ENCODE results near the gene ECI2.

ECI2 gene

DNA sequence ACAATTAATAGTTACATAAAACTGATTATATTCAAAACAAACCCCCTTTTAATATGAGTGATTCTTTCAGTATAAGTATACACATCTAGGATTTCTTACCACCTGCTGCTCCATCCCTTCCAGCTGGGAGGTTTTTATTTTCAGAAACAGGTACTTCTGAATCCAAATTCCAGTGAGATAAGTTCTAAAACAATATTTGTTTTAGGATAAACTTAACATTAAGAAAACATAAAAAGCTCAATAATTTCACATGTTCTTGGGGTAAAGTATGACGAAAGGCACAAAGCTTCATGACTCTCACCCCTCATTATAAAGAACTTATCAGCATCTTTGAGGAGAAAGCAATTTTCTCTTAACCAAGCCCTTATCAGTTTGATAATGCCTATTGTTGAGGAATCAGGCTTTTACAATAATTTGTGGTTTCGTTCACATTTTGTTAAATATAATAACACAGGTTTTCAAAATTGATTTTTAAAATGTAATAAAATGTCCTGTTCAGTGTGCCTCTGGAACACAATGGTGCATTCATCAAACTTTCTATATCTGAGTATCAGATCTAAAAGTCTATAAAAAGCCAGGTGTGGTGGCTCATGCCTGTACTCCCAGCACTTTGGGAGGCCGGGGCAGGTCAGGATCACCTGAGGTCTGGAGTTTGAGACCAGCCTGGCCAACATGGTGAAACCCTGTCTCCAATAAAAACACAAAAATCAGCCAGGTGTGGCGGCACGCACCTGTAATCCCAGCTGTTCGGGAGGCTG, 60.7 kb downstream of the ECI2 start:
- H3K36me3 Mint-ChIP-seq (ENCODE audit: low read depth), result no peaks in the 10 kb centered on the region
- no peaks in the 10 kb centered on the region for H3K4me1 Mint-ChIP-seq
- H3K27me3 Mint-ChIP-seq (ENCODE audit: low read depth), result peaks cover 6% of the 10 kb centered on the region
- no peak overlapping the region for H3K4me3 Mint-ChIP-seq
- TF ChIP-seq, protein P1, sequence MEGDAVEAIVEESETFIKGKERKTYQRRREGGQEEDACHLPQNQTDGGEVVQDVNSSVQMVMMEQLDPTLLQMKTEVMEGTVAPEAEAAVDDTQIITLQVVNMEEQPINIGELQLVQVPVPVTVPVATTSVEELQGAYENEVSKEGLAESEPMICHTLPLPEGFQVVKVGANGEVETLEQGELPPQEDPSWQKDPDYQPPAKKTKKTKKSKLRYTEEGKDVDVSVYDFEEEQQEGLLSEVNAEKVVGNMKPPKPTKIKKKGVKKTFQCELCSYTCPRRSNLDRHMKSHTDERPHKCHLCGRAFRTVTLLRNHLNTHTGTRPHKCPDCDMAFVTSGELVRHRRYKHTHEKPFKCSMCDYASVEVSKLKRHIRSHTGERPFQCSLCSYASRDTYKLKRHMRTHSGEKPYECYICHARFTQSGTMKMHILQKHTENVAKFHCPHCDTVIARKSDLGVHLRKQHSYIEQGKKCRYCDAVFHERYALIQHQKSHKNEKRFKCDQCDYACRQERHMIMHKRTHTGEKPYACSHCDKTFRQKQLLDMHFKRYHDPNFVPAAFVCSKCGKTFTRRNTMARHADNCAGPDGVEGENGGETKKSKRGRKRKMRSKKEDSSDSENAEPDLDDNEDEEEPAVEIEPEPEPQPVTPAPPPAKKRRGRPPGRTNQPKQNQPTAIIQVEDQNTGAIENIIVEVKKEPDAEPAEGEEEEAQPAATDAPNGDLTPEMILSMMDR (IDR thresholded peaks at IDR 0.05; ENCODE audit: unreplicated experiment in 3 of 3), result no peak
- no peaks in the 10 kb centered on the region for H3K9me3 Mint-ChIP-seq
- H3K27ac Mint-ChIP-seq, result no peak overlapping the region

DNA sequence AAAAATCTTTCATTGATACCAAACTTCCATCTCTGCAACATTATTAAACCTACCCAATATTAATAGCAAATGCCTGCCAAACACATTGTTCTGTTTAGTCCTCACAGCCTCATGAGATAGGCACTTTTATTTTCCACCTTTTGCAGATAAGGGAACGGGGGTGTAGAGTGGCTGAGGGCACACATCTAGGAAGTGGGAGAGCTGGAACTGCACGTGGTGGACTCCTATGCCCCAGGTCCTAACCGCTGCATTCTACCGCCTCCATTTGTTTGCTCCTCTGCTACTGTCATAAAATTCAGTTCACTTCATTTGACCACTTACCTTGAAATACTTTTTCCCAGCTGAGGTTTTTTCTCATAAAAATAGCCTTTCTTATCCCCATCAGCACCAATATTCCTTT, 64.0 kb downstream of the ECI2 start:
- H3K9me3 Mint-ChIP-seq, result no peaks in the 10 kb centered on the region
- TF ChIP-seq, protein P1 (IDR thresholded peaks at IDR 0.05; ENCODE audit: unreplicated experiment in 3 of 3), result no peak
- H3K4me3 Mint-ChIP-seq, result no peak overlapping the region
- no peak overlapping the region for H3K27ac Mint-ChIP-seq
- no peaks in the 10 kb centered on the region for H3K27me3 Mint-ChIP-seq (ENCODE audit: low read depth)
- H3K4me1 Mint-ChIP-seq, result peaks cover 7% of the 10 kb centered on the region
- H3K36me3 Mint-ChIP-seq (ENCODE audit: low read depth), result no peaks in the 10 kb centered on the region

DNA sequence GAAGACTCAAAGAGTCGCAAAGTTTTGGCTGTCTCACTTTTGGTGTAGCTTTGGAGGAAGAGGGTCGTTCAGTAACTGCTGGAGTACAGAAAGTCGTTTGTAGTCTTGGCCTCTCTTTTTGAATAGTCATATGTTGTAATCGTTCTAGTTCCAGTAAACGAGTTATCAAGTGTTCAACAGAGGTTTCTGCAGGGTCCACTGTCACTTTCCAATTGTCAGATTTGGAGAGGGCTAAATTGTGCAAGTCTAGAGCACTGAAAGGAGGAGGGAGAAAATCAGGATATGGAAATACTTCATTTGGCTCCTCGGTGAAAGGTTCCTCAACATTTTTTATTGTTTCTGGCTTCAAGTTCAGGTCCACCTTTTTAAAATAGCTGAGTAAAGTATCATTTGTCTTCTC, 66.2 kb downstream of the ECI2 start:
- peaks cover 17% of the 10 kb centered on the region for H3K36me3 Mint-ChIP-seq (ENCODE audit: low read depth)
- no peaks in the 10 kb centered on the region for H3K9me3 Mint-ChIP-seq
- H3K4me3 Mint-ChIP-seq, result no peak overlapping the region
- H3K27ac Mint-ChIP-seq, result peak overlapping the region in 1 of 3 experiments; percentile 91
- TF ChIP-seq, protein P1 (IDR thresholded peaks at IDR 0.05; ENCODE audit: unreplicated experiment in 3 of 3), result no peak
- no peaks in the 10 kb centered on the region for H3K27me3 Mint-ChIP-seq (ENCODE audit: low read depth)
- H3K4me1 Mint-ChIP-seq, result peaks cover 7% of the 10 kb centered on the region

DNA sequence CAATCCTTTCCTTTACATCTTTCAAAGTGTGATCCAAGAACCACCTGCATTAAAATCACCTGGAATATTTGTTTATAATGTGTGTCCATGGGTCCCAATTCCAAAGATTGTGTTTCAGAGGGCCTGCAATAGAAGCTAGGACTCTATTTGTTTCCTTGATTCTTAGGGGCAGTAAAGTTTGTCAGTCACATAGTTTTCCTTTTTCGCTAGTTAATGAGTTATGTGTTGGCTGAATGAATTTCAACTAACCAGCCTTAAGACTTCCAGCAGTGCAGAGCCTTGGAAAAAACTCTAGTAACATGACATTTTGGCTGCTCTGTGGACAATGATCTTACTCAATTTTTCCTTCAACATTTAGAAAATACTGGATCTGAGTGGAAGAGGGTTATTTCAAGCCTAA, 67.7 kb downstream of the ECI2 start:
- H3K9me3 Mint-ChIP-seq, result no peaks in the 10 kb centered on the region

DNA sequence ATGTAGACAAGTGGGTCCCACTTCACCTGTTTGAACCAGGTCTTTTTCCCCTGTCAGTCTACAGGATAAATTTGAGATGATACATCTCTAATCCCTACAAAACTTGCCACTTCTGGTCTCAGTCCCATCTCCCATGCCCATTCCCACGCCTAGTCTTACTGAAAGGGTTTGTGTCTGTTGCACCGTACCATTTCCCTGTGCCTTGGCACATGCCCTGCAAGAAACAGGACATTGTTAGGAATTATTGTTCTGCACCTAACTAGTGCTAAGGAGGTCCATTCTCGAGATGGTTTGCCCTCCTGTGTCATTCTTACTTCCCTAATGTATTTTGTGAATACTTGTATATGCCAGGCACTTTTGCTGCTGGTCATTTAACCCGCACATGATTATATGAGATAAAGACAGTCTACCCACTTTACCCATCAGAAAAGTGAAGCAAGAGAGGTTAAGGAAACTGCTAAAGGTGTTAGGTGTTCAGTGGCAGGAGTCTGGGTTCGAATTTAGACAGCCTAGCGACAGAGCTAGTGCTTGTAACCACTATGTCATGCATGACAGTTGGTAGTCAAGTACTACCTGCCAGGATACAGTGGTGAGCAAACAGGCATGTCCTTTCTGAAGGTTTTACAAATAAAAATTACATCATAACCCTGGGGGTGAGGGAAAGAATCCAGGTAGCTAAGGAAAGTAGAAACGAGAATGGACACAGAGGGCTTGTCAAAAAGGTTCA, 69.2 kb downstream of the ECI2 start:
- TF ChIP-seq, protein P1 (IDR thresholded peaks at IDR 0.05; ENCODE audit: unreplicated experiment in 3 of 3), result no peak
- Mint-ChIP-seq H3K36me3 (ENCODE audit: low read depth) (peaks cover 39% of the 10 kb centered on the region), H3K9me3 (no peaks in the 10 kb centered on the region), H3K27me3 (ENCODE audit: low read depth) (no peaks in the 10 kb centered on the region), H3K4me1 (peaks cover 7% of the 10 kb centered on the region), H3K27ac (peak overlapping the region in 1 of 3 experiments; percentile 71), H3K4me3 (no peak overlapping the region)

More for the DNA sequence above, 67.7 kb downstream of the ECI2 start:
- TF ChIP-seq, protein P1 (IDR thresholded peaks at IDR 0.05; ENCODE audit: unreplicated experiment in 3 of 3), result no peak
- H3K27me3 Mint-ChIP-seq (ENCODE audit: low read depth), result no peaks in the 10 kb centered on the region
- peaks cover 7% of the 10 kb centered on the region for H3K4me1 Mint-ChIP-seq
- H3K36me3 Mint-ChIP-seq (ENCODE audit: low read depth), result peaks cover 32% of the 10 kb centered on the region
- no peak overlapping the region for H3K4me3 Mint-ChIP-seq
- H3K27ac Mint-ChIP-seq, result peak overlapping the region; percentile 52 to 91 (median 66)

Measured in nephron (organoid).